GM18505 (cell line): Measurements from ENCODE around the gene TRIM45.

Experiments
- ATAC-seq: cut with Tn5 transposase; IDR thresholded peaks from one replicate; pipeline ENCODE4 v1.9.1; 2021; ENCODE audit not compliant: unreplicated experiment
- POLR2A ChIP-seq: IDR thresholded peaks from 4 replicates; pipeline ENCODE4 v1.6.1; 2011; ENCODE audit warnings: borderline replicate concordance; ENCODE audit not compliant: insufficient read depth, insufficient read length; ENCODE audit errors: extremely low read depth

The TRIM45 gene

GRCh38 chr1:117101334-117101733 lies 20.2 kb downstream of the TRIM45 start:
- no peak for TF ChIP-seq POLR2A
- no peak for ATAC-seq

DNA sequence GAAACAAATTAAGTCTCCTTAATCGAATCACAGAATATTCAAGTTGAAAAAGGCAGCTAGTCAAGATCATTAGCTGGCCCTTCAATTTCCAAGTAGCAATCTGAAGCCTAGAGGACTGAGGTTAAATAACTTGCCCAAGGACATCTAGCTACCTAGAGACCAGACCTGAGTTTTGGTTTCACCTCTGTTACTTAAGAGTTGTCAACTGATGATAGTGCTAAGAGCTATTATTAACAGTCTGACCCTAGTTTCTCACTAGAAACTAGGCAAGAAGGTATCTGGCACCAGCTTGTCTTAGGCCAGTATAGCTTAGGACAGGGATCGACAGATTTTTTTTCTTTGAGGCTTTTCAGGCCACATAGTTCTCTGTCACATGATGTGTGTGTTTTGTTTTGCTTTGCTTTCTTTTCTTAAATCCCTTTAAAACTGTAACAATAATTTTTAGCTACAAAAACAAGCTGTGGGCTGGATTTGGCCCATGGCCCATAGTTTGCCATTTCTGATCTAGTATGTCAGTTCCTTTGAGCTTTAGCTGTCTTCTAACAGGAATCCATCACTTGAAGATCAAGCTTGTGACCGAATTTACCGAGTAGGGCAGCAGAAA lies 23.2 kb downstream of the TRIM45 start:
- ATAC-seq, result no peak
- TF ChIP-seq POLR2A, result no peak

- ATAC-seq, result no peak
- no peak for TF ChIP-seq POLR2A
These were observed 24.1 kb downstream of the TRIM45 start for GRCh38 chr1:117097443-117097842.

- ATAC-seq, result no peak
- TF ChIP-seq POLR2A, result no peak
These were observed 24.6 kb downstream of the TRIM45 start for GRCh38 chr1:117096951-117097408.

- TF ChIP-seq POLR2A, result no peak
- no peak for ATAC-seq
These were observed 26.5 kb downstream of the TRIM45 start for GRCh38 chr1:117094841-117095604.

DNA sequence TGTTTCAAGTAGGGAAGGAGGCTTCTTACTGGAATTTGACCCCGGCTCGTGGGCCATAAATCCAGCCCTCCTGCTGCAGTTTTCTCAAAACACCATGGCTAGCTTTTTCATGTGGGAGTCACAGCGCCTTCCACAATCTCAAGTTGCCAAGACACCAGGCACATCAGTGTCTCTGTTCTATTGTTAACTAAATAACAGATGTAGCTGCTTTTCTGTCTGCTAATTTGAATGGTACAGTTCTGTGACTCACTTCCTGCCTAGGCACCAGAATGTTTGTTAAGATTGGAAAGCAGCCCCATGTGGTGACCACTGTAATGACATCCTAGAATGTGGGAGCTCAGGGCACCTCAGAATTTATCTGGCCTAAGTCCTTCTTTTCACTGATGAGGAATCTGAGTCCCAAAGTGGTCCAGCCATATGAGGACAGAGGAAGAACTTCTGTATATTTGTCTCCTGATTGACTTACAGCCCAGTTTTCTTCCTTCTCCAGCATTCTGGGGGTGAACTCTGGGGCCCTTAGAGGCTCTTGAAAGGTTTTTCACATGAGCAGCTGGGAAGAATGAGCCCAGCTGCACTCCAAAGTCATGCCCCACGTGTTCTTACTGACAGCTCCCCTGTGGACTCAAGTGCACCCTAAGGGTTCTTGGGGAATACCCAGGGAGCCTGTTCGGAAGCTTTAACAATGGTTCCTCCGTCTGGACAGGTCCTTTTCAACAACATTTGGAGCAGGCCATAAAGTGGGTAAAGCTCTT lies 27.5 kb downstream of the TRIM45 start:
- ATAC-seq, result peak; percentile 85

DNA sequence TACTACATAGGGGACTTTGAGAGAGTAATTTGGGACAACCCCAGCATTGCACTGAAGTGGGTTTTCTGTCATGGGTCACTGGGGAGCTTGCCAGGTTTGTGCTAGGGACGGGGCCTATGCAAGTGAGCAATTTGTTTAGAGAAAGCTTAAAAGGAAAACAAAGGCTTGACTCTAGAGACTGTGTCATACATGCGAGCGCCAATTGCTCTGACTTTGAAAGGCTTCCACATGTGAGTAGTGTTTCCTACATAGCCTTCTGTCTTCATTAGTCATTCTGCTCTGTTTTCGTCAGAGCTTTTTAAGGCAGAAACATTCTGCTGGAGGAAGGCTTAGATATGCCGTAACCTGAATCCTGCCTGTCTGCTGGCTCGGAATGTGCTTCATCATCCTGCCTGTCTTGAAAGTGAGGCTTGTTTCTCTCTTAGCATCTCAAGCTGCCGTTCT lies 28.4 kb downstream of the TRIM45 start:
- ATAC-seq, result no peak
- TF ChIP-seq POLR2A, result no peak

More for the DNA sequence above, 27.5 kb downstream of the TRIM45 start:
- TF ChIP-seq POLR2A, result no peak

DNA sequence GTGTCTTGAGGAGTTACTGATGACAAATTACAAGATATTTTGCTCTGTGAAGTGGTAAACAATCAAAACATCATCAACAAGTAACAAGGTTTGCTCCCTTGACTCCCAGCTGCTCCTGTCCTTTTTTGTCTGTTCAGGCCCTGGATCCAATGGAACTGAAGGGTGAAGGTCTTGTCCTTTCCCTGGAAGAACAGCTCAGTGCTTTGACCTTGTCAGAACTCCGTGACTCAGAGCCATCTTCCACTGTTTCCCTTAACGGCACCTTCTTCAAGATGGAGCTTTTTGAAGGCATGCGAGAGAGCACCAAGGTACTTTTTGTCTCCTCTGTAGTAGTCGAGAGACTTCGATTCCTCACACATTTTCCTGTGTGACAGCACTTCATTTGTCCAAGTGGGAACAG lies 29.0 kb downstream of the TRIM45 start:
- ATAC-seq, result no peak
- TF ChIP-seq POLR2A, result no peak

DNA sequence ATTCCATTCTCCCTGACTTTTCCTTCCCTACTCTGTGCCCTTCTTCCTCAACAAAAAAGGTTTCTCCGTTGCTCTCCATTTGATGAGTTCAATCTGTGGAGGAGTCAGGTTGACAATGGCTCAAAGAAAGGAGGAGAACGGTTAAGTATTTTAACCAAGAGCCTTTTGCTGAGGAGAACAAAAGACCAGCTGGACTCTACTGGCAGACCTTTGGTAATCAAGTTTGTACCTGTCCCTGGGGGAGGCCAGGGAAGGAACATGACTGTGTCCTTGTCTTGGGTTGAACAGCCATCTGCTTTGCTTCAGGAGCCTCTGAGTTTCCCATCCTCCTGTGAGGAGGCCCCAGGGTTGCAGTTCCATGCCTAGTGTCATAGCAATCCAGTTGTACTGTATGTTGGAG lies 31.6 kb downstream of the TRIM45 start:
- no peak for ATAC-seq

GRCh38 chr1:117087686-117088085 lies 33.9 kb downstream of the TRIM45 start:
- ATAC-seq, result no peak
- no peak for TF ChIP-seq POLR2A

More for the DNA sequence above, 31.6 kb downstream of the TRIM45 start:
- no peak for TF ChIP-seq POLR2A

DNA sequence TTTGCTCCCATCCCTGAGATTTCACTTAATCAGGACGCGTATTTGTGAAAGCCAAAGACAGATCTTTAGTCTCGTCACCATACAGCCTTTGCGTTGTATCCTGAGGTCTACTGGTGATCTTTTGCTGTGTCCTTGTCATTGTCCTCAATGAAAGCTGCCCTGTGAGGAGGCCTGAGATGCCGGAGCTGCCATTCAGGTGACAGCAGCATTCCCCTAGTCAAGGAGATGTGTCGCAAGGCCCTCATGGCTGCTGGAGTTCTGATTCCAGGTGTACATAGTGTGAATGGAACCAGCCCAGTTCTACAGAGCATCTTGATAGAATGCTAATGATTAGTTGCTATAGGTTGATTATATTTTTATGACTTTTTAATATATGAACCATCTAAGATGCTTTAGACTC lies 37.3 kb downstream of the TRIM45 start:
- no peak for TF ChIP-seq POLR2A
- ATAC-seq, result no peak

- TF ChIP-seq POLR2A, result no peak
- no peak for ATAC-seq
These were observed 41.8 kb downstream of the TRIM45 start for GRCh38 chr1:117079737-117080136.

DNA sequence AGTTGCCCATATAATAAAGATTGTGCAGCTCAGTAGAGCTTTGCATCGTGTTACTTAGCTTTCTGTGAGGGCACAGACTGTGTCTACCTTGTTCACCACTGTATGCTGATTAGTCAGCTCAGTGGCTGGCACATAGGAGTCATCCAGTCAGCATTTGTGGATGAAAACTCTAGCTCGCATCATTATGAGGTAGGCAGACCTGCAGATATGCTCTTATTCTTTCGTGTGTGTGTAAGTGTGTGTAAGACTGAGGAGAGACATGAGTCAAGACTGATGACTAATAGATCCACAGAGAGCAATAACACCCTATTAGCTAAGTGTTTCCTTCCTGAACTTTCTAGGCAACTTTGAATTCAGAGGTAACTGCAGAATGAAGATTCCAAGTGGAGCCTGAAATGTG lies 44.3 kb downstream of the TRIM45 start:
- no peak for ATAC-seq
- no peak for TF ChIP-seq POLR2A

DNA sequence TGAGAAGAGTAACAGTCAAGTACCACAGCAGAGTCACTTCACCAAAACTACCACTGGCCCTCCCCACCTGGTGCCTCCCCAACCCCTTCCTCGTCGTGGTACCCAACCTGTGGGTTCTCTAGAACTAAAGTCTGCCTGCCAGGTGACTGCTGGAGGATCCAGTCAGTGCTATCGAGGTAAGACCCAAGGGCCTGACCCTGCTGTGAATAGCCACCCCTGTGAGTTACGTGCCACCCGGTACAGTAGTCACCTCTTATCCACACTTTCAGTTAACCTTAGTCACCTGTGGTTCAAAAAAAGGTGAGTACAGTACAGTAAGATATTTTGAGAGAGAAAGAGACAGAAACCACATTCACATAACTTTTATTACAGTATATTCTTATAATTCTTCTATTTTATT lies 44.9 kb downstream of the TRIM45 start:
- TF ChIP-seq POLR2A, result no peak
- no peak for ATAC-seq

DNA sequence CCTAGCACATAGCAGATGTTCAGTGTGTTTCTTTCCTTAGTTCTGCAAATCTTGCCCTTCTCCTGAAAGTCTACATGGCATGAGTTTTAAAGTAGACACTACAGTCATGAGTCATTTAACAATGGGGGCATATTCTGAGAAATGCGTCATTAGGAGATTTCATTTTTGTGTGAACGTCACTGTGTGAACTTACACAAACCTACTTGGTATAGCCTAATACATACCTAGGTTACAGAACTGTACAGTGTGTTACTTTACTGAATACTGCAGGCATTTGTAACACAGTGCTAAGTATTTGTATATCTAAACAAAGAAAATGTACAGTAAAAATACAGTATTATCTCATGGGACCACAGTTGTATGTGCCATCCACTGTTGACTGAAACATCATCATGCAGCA lies 51.4 kb downstream of the TRIM45 start:
- ATAC-seq, result no peak

More for the DNA sequence above, 51.4 kb downstream of the TRIM45 start:
- TF ChIP-seq POLR2A, result no peak
